GM19351 (cell line): ENCODE data around the gene APOH.
"Not testable (repeated sequence)": the region's sequence is repeated elsewhere in the genome, so short reads cannot be mapped to it uniquely, and the experiment has no call there.

Experiments used
- ATAC-seq: cut with Tn5 transposase; IDR thresholded peaks from one replicate; pipeline ENCODE4 v1.9.1; 2021; ENCODE audit warnings: mild to moderate bottlenecking, moderate library complexity; ENCODE audit not compliant: unreplicated experiment

Gene APOH

GRCh38 chr17:66228887-66229782, at the start of gene APOH:
Gene APOH (minus strand): TSS chr17:66229415. CDS start chr17:66229379, 36 bp downstream.
- no peak for ATAC-seq

DNA sequence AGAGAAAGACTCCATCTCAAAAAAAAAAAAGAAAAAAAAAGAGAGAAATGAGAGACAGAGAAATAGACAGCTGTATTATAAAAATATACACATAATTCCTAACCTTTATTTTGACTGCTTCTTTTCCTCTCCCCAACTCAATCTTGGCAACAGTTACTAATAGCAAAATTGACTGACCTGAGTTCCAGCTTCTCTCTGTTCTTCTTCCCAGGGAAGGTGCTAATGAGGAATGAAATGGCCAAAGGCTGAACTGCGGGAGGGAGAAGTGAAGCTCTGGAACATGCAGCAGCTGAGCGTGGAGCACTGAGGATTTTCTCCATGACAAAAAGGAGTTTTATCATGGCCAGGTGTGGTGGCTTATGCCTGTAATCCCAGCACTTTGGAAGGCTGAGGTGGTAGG, 48.0 kb upstream of the APOH start:
- ATAC-seq = no peak

DNA sequence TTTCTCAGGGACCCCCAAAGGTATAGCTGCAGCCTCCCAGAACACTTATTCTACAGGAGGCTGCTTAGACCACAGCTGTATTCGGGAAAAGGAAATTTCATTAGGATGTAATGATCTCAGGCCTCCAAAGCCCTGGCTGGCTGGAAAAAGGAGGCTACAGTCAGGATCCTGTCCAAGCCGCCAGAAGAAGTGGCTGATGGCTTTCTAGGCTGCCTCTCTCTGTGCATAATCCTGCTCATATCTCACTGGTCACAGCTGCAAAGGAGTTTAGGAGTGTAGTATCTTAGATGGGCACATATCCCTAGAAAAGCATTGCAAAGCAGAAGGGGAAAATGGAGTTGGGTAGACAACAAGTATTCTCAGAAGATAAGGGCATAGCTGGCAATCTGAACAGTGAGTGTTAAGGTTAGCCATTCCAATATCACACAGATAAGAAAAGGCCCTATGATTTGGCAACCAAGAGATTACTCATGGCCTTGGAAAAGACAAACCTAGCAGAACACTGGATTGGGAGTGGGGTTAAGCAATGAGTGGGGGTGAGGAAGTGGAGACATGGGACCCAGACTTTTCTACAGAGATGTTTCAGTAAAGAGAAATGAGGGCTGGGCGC, 47.2 kb upstream of the APOH start:
- ATAC-seq = no peak

DNA sequence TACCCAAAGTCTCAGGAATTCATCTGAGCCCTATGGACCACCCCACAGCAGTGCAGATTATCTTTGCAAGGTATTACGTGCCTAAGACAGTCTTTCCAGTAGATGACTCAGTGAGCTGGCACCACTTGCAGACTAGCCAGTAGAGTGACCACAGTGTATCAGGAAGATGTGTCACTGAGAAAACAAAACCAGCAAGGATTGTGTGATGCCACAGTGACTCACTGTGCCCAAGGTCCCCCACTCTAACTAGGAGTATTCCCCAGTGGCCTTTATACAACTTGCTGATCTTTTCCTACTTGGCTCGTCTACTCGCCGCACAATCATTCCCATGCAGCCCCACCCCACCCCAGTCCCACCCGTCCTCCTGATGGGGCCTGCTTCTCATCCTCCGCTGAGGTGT, 46.4 kb upstream of the APOH start:
- no peak for ATAC-seq

DNA sequence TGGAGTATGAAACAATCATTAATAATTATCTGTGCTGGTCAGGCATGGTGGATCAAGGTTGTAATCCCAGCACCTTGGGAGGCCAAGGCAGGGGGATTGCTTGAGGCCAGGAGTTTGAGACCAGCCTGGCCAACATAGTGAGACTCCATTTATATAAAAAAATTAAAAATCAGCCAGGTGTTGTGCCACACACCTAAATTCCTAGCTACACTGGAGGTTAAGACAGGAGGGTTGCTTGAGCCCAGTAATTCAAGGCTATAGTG, 44.3 kb upstream of the APOH start:
- no peak for ATAC-seq

GRCh38 chr17:66272811-66273585, 43.8 kb upstream of the APOH start:
- ATAC-seq = no peak

DNA sequence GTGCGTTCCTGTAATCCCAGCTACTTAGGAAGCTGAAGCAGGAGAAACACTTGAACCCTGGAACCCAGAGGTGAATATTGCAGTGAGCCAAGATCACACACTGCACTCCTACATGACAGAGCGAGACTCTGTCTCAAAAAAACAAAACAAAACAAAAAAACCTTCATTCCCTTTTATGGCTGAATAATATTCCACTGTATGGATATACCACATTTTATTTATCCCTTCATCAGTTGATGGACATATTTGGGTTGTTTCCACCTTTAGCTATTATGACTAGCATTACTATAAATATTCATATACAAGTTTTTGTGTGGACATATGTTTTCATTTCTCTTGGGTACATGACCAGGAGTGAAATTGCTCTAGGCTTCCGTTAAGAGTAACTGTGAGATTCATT, 42.3 kb upstream of the APOH start:
- ATAC-seq = no peak

- ATAC-seq = no peak
Measured at GRCh38 chr17:66270106-66270505, 40.9 kb upstream of the APOH start.

DNA sequence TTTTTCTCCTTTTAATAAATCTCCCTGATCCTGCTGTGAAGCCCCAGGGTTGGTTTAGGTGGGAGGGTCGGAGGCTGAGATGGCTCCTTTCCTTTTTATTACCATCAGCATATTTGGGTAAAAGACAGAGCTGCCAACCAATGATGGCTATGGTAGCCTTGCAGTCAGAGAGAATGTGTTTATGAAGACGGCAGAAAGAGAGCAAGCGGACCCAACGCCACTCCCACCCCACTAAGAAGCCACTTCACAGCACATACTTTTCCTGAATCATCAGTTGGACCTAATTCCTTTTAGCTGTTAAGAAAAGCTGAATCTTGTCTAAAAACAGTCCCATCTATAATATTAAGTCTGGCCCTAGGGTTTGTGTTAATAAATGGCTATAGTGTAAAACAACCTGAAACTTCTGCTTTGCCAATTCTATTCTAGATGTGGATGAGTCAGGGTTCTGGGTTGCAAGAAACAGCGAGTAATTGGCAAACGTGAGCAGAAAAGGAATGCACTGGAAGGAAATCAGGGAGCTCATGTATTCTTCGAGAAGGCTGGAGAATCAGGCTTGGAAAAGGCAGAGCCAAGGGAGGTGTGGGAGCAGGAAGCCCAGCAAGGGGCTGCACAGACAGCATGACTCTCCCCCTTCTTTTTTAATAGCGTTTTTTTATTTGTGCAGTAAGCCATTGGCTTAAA, 39.2 kb upstream of the APOH start:
- no peak for ATAC-seq

DNA sequence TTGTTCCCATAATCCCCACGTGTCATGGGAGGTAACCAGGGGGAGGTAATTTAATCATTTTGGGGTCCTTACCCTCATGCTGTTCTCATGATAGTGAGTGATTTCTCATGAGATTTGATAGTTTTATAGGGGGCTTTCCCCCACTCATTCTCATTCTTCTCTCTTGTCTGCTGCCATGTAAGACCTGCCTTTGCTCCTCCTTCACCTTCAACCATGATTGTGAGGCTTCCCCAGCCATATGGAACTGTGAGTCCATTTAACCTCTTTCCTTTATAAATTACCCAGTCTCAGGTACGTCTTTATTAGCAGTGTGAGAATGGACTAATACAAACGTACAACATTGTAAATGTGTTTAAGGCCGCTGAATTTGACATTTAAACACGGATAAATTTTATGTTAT, 35.5 kb upstream of the APOH start:
- ATAC-seq = no peak

GRCh38 chr17:66262767-66263166, 33.6 kb upstream of the APOH start:
- ATAC-seq = no peak

GRCh38 chr17:66260688-66261087, 31.5 kb upstream of the APOH start:
- ATAC-seq = no peak

- ATAC-seq = no peak
Measured at GRCh38 chr17:66260275-66260674, 31.1 kb upstream of the APOH start.

GRCh38 chr17:66255527-66255971, 26.3 kb upstream of the APOH start:
- ATAC-seq = no peak

GRCh38 chr17:66255112-66255511, 25.9 kb upstream of the APOH start:
- ATAC-seq = no peak

DNA sequence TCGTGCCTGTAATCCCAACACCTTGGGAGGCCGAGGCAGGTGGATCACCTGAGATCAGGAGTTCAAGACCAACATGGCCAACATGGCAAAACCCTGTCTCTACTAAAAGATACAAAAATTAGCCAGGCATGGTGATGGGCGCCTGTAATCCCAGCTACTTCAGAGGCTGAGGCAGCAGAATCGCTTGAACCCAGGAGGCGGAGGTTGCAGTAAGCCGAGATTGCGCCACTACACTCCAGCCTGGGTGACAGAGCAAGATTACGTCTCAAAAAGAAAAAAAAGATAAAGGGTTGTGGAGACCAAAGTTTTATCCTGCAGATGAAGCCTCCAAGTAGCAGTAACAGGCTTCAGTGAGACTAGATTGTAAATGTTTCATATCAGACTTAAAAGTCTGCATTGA, 24.2 kb upstream of the APOH start:
- not testable (repeated sequence) for ATAC-seq

GRCh38 chr17:66250686-66251085, 21.5 kb upstream of the APOH start:
- ATAC-seq = no peak

DNA sequence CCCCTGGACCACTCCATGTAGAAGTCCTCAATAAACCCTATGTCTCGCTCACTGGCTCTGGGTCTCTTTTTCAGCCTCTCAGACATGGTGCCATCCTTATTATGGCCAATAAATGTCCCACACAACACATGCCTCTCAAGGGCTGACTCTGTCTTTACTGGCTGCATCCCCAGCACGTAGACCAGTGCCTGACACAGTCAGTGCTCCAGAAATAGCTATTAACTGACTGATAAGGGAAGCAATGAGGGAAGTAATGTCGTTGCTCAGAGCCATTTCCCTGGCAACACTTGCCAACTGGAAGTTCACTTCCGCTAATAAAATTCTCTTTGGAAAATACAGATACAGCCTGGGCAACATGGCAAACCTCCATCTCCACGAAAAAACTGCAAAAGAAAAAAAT, 19.1 kb upstream of the APOH start:
- no peak for ATAC-seq

DNA sequence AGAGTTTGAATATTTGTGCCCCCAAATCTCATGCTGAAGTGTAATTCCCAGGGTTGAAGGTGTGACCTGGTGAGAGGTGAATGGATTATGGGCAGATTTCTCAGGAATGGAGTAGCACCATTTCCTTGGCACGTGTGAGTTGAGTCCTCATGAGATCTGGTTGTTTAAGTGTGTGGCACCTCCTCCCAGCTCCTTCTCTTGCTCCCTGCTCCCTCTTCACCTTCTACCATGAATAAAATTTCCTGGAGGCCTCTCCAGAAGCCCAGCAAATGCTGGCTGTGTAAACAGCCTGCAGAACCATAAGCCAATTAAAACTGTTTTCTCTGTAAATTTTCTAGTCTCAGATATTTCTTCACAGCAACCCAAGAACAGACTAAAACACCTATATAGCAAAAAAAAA, 12.6 kb upstream of the APOH start:
- no peak for ATAC-seq

GRCh38 chr17:66240630-66241029, 11.4 kb upstream of the APOH start:
- no peak for ATAC-seq

- ATAC-seq = no peak
Measured at GRCh38 chr17:66240013-66240412, 10.8 kb upstream of the APOH start.
